Fibroblast of pulmonary artery (primary cell): ENCODE data around the gene TMEM44.

Source experiments
- DNase-seq: peaks from one replicate; pipeline ENCODE4 v3.0.0-alpha.2; 2010; ENCODE audit warnings: low read depth
- H3K4me3 ChIP-seq: replicated peaks from 2 replicates; pipeline ENCODE4 v1.5.1; 2011; ENCODE audit warnings: low read depth, mild to moderate bottlenecking, control low read depth, low read length, moderate library complexity
- CTCF ChIP-seq: IDR thresholded peaks from 2 replicates; pipeline ENCODE4 v1.5.1; 2011; ENCODE audit warnings: mild to moderate bottlenecking, control low read depth, low read length, inconsistent platforms; ENCODE audit errors: missing control alignments

The TMEM44 gene

GRCh38 chr3:194588741-194589140 is 44.5 kb downstream of the TMEM44 start:
- peak; percentile 88 for DNase-seq
- H3K4me3 ChIP-seq, result no peak overlapping the region
- no peak for TF ChIP-seq CTCF

GRCh38 chr3:194588236-194588635 is 45.0 kb downstream of the TMEM44 start:
- DNase-seq, result no peak
- TF ChIP-seq CTCF, result no peak
- H3K4me3 ChIP-seq, result no peak overlapping the region

- no peak for TF ChIP-seq CTCF
- H3K4me3 ChIP-seq, result no peak overlapping the region
- DNase-seq, result peak; percentile 92
Observed at GRCh38 chr3:194587438-194587931, 45.7 kb downstream of the TMEM44 start.

- peak; percentile 77 for DNase-seq
- no peak for TF ChIP-seq CTCF
Observed at GRCh38 chr3:194586836-194587235, 46.4 kb downstream of the TMEM44 start.

GRCh38 chr3:194585880-194586281 is 47.3 kb downstream of the TMEM44 start:
- TF ChIP-seq CTCF, result no peak
- H3K4me3 ChIP-seq, result no peak overlapping the region
- DNase-seq, result no peak

More at GRCh38 chr3:194586836-194587235, 46.4 kb downstream of the TMEM44 start:
- no peak overlapping the region for H3K4me3 ChIP-seq

- no peak overlapping the region for H3K4me3 ChIP-seq
Observed at GRCh38 chr3:194584866-194585265, 48.4 kb downstream of the TMEM44 start.

More at GRCh38 chr3:194584866-194585265, 48.4 kb downstream of the TMEM44 start:
- DNase-seq, result peak; percentile 88
- no peak for TF ChIP-seq CTCF
